Endometrial microvascular endothelial cells (primary cell): ENCODE results near the gene STK40. TPM values are rescaled to one million over a fixed set of nuclear protein-coding genes. Genes with fewer than 3 reads are reported as not detected.

ENCODE experiments used
- in situ Hi-C: cut with HindIII; loops from 2 replicates; pipeline ENCODE4 v1.10.0; 2017; ENCODE audit warnings: low sequenced_read_pairs, low pct_unique_long_range_greater_than_20kb; ENCODE audit errors: inconsistent ontology term
- total RNA-seq: library from RNA; depleted of rRNA; stranded (reverse); fragments of >200 nt; gene quantifications from one replicate; pipeline ENCODE4 v1.2.3, GENCODE V29; 2015; ENCODE audit errors: inconsistent ontology term

The STK40 gene
- total RNA-seq, 1 donor from 2014 or later, result 29.4 TPM

DNA sequence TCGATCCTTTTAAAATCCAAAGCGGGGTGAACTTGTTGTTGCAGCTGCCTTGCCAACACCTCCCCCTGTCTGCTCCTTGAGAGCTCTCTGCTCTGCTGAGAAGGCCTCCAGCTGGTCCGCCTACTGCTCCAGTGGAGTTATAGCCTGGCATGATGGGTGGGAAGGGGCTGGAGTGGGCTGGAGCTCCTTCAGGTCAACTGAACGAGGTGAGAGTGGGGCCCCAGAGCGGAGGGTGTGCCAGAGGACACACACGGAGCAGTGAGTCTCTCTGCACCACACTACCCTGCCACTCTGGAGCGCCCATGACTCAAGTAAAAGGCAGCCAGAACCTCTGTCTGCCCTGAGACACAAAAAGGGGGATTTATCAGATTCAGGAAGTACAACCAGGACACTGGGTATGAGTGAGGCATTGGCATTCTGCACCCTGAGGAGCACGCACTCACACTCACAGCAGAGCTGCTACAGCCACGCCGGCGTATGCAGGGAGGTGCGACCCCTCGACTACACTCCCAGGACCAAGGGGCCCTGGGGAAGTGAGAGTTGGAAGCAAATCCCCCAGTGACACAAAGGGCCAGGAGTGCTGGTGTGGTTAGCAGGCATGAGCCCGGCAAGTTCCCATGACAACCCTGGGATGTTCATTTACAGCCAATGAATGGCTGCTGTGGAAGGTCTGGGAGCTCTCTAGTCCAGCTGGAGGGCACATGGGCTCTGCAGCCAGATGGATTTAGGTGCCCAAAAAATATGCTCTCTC, 34.3 kb downstream of the STK40 start:
- in situ Hi-C loops, result no loop called here

DNA sequence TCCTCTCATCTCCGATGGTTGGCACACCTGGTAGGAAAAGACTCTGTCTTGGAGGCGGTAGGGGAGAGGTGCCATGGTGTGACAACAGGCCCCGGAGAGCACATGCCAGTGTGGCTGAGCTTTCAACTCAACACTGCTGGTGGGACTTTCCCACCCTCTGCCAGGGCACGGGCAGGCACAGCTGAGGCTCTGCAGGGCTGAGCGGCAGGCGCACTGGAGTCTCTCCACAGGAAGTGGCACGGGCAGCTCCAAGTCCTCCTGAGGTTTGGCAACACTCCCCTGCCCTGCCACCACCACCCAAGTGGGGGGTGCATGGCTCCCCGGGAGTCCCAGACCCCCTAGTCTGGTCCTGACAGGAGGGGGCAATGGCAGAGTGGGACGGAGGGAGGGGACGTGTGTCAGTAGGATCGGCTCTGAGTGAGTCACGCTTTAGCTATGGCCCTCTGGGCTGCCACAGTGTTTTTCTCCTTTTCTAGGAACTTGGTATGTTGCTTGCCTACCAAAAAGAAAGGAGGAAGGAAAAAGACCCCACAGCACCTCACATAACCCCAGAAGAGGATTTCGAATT, 35.0 kb downstream of the STK40 start:
- in situ Hi-C loops, result no loop called here

DNA sequence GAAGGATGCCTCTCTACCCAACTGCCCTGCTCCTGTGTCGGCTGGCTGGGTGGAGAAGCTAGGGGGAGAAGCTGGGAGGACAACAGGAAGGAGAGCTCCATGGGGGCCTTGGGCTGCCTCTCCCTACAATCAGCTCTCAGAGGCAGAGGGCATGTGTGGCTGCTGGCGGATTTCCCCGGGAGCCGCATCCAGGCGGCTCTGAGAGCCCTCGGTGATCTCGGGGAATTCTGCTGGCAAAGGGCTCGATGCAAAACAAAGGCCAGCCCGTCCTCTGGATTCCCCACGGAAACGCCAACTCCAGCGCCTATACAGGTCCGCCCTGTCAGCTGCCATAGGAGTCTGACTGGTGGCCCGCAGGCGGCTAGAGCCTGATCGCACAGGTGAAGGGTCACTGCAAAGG, 35.9 kb downstream of the STK40 start:
- in situ Hi-C loops, result no loop called here

DNA sequence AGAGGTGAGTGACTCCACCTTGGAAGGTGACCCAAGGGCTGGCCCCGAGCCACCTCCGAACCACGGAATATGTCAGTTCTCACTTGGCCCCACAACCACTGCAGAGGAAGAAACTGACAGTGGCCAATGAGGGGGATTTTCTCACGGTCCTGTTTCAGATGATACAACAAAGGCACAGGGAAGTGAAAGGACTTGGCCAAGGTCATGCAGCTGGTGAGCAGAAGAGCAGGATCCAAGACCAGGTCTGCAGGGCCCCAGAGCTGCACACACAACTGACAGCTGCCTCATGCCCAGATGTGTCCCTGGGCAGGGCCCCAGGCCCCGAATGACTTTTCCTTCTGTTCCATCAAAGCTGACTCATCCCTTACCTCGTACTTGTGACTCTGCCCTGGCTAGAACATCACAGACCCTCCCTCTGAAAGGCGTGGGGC, 36.5 kb downstream of the STK40 start:
- in situ Hi-C loops, result no loop called here

DNA sequence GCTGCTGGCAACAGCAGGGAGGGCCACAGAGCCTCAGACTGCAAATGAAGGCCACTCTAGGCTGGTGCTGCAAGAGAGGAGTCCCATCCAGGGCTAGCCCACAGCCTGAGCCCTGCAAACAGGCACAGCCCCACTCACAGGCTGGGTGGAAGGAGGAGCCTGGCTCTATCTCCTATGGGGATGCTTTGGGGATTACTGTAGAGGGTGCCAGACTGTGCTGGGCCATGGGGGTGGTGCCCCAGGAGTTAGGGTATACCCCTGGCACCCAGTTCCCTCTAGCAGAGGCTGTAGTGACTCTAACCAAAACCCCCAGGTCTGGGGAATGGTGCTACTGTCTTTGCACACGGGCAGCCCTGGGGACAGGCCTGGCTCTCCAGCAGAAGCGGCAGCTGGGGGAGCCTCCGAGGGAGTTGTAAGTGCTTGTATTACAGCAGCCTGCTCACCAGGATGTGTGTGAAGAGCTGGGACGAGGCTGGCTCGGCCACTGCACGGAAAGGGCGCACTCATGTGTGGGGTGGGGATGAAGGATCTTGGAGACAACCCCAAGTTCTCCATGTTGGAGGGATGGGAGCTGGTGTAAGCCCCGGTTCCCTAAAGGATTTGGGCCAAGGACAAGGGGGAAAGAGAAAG, 38.9 kb downstream of the STK40 start:
- in situ Hi-C loops, result no loop called here

DNA sequence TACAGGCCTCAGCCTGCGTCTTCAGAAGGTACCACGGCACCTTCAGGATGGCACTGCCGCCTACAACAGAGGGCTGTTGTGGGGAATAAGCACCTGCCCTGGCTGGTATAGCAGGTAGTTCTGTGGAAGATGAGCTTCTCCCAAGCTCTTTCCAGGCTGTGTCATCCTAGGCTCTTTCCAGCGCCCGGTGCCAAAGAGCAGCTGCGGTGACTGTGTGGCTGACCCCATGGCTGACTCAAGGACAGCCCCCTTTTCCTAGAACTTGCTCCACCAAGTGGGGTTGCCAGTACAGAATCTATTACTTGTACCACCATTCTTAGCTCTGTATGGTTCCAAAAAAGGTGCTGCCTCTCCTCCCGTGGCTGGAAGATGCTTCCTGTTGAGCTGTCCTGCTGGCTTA, 40.4 kb downstream of the STK40 start:
- in situ Hi-C loops, result no loop called here

DNA sequence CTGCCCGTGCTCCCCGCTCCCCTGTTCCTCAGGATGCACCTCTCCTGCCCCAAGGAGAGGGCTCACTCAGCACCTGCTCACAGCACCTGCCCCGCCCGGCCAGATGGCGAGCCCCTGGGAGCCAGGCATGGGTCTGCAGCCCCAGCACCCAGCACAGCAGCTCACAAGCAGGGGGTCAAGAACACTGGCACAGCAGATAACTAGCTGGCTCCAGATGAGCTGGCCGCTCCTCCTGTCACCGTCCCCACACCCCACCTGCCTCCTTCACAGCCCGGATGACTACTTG, 41.4 kb downstream of the STK40 start:
- in situ Hi-C loops, result no loop called here

DNA sequence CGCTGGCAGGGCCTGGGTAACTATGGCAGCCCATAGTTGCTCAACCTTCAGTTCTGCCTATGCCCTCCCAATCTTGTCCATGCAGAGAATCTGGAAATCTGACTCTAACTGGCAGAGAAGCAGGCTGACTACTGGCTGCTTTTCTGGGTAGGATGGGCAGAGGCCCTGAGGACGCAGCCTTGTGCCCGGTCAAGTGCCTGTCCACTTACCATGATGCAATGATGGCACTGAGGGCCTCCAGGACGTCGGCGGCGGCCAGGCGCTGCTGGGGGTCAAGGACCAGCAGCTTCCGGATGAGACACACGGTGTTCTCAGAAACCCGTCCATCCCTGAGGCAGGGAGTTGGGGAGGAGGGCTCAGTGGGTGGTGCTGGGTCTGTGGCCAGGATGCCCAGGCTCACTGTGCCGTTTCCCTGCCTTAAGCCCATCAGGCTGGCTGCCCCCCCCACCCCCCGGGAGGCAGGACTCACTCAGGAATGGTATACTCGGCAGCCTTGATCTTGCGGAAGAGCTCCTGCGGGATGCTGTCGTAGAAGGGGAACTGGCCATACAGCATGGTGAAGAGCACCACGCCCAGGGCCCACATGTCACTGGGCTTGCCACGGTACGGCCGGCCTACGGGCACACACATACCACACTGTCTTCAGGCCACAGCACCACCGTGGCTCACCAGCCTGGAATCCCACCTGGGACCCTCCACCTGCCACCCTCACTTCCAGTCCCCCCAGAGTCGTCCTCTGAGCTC, 41.9 kb downstream of the STK40 start:
- in situ Hi-C loops, result no loop called here

DNA sequence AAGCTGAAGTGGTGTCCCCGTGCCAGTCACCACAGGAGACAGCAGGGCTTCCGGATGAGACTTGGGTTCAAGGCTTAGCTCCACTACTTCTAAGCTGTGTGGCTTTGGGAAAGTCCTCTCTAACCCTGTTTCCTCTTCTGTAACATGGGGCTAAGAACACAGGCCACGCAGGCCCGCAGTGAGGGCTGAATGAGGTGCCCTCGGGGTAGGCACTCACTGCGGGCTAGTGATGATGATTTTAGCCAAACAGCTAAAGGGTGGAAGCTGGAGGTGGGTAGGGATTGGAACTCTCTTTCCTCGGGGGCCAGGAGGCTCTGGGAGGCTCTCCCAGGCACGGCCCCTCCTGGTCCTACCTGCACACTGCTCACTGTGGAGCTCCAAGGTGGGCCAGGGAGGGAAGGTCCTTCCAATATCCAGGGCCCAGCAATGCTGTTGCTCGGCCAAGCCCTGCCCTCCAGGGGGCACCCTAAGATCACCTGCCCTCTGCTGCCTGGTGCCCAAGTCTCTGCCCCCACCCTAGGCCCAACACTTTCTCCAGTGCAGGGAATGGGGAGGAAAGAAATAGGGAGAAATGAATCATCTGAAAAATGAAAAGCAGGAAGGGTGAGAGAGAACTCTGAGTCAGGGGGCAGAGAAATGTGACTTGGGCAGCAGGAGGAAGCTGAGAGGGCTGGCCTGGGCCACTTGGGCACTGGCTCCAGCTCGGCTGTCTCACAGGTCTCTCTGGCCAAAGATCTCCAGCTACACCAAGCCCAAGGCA, 43.1 kb downstream of the STK40 start:
- in situ Hi-C loops, result no loop called here

DNA sequence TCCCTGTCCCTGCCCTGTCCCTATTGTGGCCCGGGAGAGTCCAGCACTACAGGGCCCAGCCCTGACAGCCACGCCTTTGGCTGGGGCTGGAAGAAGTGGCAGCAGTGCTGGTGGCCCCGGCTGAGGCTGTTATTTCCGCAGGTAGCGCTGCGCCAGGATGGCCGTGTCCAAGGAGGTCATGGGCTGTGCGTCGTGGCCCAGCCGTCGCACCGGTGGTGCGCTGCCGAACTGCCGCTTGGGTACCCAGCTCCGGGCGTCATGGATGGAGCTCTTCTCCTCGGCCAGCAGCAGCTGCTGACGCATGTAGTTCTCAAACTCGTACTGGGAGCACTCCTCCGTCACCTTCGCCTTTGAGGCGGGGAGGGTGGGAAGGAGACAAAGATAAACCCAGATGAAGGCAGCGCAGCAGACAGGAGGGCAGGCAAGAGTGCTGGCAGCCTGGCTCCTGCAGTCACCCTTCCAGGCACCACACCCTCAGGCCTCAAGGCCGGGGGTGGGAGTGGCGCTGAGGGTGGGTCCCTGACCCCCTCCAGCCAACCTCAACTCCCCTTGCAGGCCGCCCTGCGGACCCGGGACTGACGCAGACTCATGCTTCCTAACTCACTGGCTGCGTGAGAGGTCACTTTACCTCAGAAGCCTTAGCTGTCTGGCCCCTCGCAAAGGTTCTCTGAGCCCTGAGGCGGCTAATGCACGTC, 44.0 kb downstream of the STK40 start:
- in situ Hi-C loops, result no loop called here

DNA sequence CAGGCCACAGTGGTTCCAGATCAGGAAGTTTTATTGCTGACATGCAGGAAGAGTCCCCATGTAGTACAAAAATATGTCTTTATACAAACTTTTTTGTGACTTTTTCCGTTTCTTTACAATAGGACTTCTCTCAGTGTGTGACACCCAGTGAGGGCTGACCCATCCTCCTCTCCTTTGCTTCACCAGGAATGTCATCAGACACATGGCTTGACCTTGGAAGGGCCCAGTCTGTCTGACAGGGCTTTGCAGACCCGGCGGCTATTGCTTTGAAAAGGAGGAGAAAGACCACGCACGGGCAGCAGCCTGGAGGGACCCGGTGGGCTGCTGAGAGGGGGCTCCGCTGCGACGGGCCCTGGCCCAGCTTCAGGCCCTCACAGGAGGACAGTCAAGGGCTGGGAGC, 46.1 kb downstream of the STK40 start:
- in situ Hi-C loops, result no loop called here

DNA sequence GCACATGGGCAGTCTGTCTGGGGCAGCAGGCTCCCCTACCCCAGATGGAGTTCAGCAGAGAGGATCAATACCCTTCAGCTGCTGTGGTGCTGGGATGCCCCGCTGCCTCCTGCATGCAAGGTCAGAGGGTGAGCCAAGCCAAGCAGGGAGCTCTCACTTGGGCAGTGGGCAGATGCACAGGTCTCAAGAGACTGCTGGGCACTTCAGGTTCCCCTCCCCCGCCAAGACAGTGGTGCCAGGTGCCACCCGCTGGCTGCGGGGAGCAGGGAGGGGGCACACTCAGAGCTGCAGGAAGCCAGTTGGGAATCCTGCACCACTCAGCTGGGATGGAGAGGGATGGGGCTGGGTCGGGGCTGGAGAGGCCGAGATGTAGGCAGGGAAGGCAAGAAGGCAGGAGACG, 46.5 kb downstream of the STK40 start:
- in situ Hi-C loops, result no loop called here

DNA sequence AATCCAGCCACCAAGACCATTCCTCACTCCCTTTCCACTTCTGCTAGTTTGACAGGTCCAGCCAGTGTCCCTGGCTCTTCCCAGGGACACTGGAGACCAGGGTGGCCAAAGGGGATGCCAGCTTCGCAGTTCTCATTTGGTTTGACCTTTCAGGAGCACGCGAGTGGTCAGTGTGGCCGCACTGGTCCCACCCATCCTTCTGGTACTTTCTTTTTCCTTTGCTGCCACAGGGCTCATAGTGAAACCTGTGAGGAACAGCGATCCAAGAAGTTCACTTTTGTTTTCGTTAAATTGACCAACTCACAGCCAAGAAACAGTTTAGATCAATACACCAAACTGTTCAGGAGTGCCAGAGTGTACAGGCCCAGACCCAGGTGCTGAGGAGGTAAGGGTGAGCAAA, 47.9 kb downstream of the STK40 start:
- in situ Hi-C loops, result no loop called here

DNA sequence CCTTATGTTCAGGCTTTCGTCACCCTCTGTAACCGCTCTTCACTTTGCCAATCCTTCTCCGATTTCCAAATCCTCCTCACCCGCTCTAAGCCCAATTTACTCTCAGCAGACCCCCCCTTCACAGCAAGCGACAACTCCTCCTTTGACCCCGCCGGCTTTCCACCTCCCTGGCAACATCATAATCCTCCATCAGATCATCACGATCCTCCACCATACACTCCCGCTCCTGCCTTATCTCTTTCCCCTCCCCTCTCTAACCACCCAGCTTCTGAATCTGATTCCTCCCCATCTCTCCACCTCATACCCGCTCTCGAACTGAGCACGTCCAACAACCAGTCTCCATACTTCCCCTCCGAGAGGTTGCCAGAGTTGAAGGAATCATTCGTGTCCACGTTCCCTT, 54.8 kb downstream of the STK40 start:
- in situ Hi-C loops, result no loop called here

DNA sequence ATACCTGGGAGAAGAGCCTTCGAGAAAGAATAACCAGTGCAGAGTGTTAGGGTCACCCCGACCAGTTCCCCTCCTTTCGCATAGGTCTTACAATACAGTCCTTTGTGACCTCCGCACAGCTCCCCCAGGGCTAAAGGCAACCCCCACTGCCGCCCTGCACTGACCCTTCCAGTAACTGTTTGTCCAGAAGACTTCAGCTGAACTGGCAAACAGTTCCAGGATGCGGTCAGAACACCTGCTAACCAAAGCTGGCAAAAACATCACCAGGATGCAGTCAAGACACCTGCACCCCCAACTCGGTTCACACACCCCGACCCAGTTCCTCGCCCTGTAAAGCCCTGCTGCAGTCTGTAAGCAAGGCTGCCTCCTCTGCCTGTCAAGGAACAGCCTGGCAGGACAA, 55.9 kb downstream of the STK40 start:
- in situ Hi-C loops, result no loop called here

DNA sequence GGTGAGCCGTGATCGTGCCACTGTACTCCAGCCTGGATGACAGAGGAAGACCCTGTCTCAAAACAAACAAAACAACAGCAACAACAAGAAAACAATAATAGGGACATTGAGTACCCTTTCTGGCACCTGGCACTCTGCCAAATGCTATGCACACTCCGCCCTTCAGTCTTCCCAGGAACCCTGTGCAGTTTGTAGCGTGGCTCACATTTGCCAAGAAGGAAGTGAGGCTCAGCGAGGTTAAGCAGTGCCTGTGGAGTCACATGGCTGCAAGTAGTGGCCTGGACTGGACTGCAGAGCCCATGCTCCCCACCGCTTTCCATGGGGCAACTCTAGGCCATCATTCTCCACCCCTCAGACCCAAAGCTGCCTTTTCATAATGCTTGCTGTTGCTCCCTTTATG, 57.0 kb downstream of the STK40 start:
- in situ Hi-C loops, result no loop called here

DNA sequence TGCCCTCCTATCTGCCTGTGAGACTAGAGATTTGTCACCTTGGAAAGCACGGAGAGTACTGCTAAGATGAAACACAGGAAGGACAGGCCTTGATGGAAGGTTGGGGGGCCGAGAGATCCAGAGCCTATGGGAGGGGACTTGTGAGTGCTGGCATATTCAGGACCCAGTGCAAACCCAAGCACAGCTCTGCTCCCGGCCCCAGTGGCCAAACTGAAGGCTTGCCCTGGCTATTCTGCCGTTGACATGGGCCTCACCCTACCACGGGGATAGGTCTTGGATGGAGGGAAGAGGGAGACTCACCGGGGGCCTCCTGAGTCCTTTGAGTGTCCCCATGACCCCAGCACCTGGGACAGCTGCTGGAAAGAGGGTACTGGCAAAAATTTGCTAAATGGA, 57.6 kb downstream of the STK40 start:
- in situ Hi-C loops, result no loop called here

DNA sequence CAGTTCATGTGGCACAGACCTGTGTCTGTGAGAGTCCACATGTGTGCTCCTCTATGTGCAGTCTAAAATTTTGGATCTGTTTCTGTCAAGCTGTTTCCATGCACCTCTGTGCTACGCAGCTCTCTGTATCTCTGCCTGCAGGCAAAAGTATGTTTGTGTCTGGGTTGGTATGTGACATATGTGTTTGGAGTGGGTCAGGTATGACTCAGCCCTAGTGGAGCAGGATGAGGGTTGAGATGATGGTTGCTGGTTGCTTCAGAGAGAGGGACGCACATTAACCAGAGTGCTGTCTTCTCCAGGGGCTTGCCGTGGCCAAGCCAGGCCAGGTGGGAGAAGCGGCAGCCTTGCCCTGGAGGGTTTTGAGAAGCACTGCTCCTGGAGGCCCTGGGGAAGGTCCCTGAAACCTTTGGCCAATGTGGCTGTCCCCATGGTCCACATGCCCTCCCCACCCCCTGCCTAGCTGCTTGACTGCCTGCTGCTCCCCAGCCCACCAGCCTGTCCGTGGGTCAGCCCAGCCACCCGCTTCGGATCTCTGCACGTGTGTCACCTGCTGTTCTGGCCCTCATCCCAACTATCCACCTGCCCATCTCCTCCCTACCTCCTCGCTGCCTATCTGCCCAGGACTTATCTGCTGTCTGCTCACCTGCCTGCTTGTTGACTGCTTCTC, 58.2 kb downstream of the STK40 start:
- in situ Hi-C loops, result no loop called here
